ENCODE data around the gene TAOK2.
"Not testable (repeated sequence)": the region's sequence is repeated elsewhere in the genome, so short reads cannot be mapped to it uniquely, and the experiment has no call there.

- not testable (repeated sequence) for TF ChIP-seq CTCF, POLR2A, POLR2AphosphoS5 (IDR thresholded peaks at IDR 0.05)
These were observed 41.9 kb upstream of the TAOK2 start for GRCh38 chr16:29931750-29932149.
